ENCODE results near the gene URI1.

Gene URI1

GRCh38 chr19:29940971-29941585 is 961 bp upstream of the URI1 start:
- no peak for TF ChIP-seq CTCF (IDR thresholded peaks at IDR 0.05; ENCODE audit: insufficient read depth, low read depth, low read length, missing control alignments)
- H3K4me3 ChIP-seq (ENCODE audit: low read depth, low read length), result no peak overlapping the region
- no peak for DNase-seq (ENCODE audit: low read depth)

- H3K4me3 ChIP-seq (ENCODE audit: low read depth, low read length), result peak overlapping the region; percentile 87
- DNase-seq (ENCODE audit: low read depth), result peak; percentile 85
- TF ChIP-seq CTCF (IDR thresholded peaks at IDR 0.05; ENCODE audit: insufficient read depth, low read depth, low read length, missing control alignments), result no peak
Measured at GRCh38 chr19:29942404-29943261, 594 bp downstream of the URI1 start.

GRCh38 chr19:29943615-29944014 is 1.6 kb downstream of the URI1 start:
- peak overlapping the region; percentile 87 for H3K4me3 ChIP-seq (ENCODE audit: low read depth, low read length)
- no peak for TF ChIP-seq CTCF (IDR thresholded peaks at IDR 0.05; ENCODE audit: insufficient read depth, low read depth, low read length, missing control alignments)
- DNase-seq (ENCODE audit: low read depth), result no peak

- peak; percentile 32 for DNase-seq (ENCODE audit: low read depth)
- peak overlapping the region; percentile 3; the same call in 1 of the 2 replicates for H3K4me3 ChIP-seq (ENCODE audit: low read depth, low read length)
- TF ChIP-seq CTCF (IDR thresholded peaks at IDR 0.05; ENCODE audit: insufficient read depth, low read depth, low read length, missing control alignments), result no peak
Measured at GRCh38 chr19:29944390-29945012, 2.5 kb downstream of the URI1 start.

- DNase-seq (ENCODE audit: low read depth), result no peak
- H3K4me3 ChIP-seq (ENCODE audit: low read depth, low read length), result no peak overlapping the region
- TF ChIP-seq CTCF (IDR thresholded peaks at IDR 0.05; ENCODE audit: insufficient read depth, low read depth, low read length, missing control alignments), result no peak
Measured at GRCh38 chr19:29945017-29945416, 3.0 kb downstream of the URI1 start.

GRCh38 chr19:29945433-29945832 is 3.4 kb downstream of the URI1 start:
- no peak overlapping the region for H3K4me3 ChIP-seq (ENCODE audit: low read depth, low read length)
- TF ChIP-seq CTCF (IDR thresholded peaks at IDR 0.05; ENCODE audit: insufficient read depth, low read depth, low read length, missing control alignments), result no peak
- DNase-seq (ENCODE audit: low read depth), result no peak
